NB4 (cell line): ENCODE results near the gene RASSF3.
"Not testable (repeated sequence)": the region's sequence is repeated elsewhere in the genome, so short reads cannot be mapped to it uniquely, and the experiment has no call there.

Experiments used
- POLR2A ChIP-seq: IDR thresholded peaks from 2 replicates; pipeline ENCODE4 v1.6.1; 2011; ENCODE audit warnings: mild to moderate bottlenecking; ENCODE audit not compliant: insufficient read length; ENCODE audit errors: extremely low read depth
- TF ChIP-seq, protein P1 (sequence below): IDR thresholded peaks from one replicate; pipeline ENCODE4 v1.5.1; 2012; ENCODE audit warnings: low read depth, low read length

DNA sequence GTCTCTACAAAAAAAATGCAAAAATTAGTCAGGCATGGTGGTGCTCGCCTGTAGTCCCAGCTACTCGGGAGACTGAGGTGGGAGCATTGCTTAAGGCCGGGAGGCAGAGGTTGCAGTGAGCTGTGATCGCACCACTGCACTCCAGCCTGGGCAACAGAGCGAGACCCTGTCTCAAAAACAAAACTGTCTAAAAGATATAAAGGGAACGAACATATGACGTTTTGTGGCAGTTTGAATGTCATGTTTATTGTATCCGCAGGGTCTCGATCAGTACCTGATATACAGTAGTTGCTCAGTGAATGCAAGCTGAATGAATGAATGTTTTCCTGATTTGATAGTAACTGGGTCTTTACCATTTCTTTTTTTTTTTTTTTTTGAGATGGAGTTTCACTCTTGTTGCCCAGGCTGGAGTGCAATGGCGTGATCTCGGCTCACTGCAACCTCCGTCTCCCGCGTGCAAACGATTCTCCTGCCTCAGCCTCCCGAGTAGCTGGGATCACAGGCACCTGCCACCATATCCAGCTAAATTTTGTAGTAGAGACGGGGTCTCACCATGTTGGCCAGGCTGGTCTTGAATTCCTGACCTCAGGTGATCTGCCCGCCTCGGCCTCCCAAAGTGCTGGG lies 3.6 kb downstream of the RASSF3 start:
- TF ChIP-seq, protein P1, sequence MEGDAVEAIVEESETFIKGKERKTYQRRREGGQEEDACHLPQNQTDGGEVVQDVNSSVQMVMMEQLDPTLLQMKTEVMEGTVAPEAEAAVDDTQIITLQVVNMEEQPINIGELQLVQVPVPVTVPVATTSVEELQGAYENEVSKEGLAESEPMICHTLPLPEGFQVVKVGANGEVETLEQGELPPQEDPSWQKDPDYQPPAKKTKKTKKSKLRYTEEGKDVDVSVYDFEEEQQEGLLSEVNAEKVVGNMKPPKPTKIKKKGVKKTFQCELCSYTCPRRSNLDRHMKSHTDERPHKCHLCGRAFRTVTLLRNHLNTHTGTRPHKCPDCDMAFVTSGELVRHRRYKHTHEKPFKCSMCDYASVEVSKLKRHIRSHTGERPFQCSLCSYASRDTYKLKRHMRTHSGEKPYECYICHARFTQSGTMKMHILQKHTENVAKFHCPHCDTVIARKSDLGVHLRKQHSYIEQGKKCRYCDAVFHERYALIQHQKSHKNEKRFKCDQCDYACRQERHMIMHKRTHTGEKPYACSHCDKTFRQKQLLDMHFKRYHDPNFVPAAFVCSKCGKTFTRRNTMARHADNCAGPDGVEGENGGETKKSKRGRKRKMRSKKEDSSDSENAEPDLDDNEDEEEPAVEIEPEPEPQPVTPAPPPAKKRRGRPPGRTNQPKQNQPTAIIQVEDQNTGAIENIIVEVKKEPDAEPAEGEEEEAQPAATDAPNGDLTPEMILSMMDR, result not testable (repeated sequence)
- TF ChIP-seq POLR2A, result not testable (repeated sequence)
